ENCODE measurements around the gene TMEM205.
"Not testable (repeated sequence)": the region's sequence is repeated elsewhere in the genome, so short reads cannot be mapped to it uniquely, and the experiment has no call there.

GRCh38 chr19:11320278-11320995, 25.6 kb downstream of the TMEM205 start:
- TF ChIP-seq CTCF, POLR2A (IDR thresholded peaks at IDR 0.05): not testable (repeated sequence)

Measured in adrenal gland (tissue), 5 donors.